ENCODE data around the gene TYK2. TPM values are rescaled to one million over a fixed set of nuclear protein-coding genes. Genes with fewer than 3 reads are reported as not detected.
"Not testable (repeated sequence)": the region's sequence is repeated elsewhere in the genome, so short reads cannot be mapped to it uniquely, and the experiment has no call there.

TYK2 gene
- total and polyA plus RNA-seq, 2 of the 13 experiments (the other 11 are each of a cell fraction or from before 2014, with no cell fraction given) = 38.8 to 60.1 TPM

DNA sequence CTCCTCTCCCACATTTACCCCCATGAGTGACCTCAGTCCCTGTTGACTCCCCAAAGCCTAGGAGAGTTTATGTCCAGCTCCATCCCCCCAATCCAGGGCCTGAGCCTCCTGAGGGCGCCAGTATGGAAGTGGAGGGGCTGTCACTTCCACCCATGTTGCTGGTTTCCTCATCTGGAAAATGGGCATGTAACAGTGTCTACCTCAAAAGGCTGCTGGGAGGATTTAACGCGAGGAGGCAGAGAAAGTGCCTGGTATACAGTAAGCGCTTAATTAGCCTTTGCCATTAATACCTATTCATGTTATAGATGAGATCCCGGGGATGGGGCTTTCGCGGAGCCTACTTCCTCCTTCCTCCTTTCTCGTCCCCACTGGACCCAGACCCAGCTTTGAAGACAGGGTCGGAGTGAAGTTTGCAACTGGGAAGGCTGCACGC is 476 bp downstream of the TYK2 start (continued):
- TF ChIP-seq, protein P1, sequence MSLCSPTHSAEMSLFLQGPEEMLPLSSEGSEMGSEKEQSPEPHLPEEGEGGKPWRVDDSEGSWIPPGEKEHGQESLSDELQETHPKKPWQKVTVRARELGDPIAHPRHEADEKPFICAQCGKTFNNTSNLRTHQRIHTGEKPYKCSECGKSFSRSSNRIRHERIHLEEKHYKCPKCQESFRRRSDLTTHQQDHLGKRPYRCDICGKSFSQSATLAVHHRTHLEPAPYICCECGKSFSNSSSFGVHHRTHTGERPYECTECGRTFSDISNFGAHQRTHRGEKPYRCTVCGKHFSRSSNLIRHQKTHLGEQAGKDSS (CRISPR knock-in tag; IDR thresholded peaks at IDR 0.05; ENCODE audit: borderline replicate concordance, low read depth) = 0 out of 2 replicates have a peak, but pooled peaks have one; percentile 4
- TF ChIP-seq ZNF550 (CRISPR knock-in tag; IDR thresholded peaks at IDR 0.05; ENCODE audit: borderline replicate concordance) = no peak
- TF ChIP-seq, protein P2, sequence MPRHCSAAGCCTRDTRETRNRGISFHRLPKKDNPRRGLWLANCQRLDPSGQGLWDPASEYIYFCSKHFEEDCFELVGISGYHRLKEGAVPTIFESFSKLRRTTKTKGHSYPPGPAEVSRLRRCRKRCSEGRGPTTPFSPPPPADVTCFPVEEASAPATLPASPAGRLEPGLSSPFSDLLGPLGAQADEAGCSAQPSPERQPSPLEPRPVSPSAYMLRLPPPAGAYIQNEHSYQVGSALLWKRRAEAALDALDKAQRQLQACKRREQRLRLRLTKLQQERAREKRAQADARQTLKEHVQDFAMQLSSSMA (CRISPR knock-in tag; IDR thresholded peaks at IDR 0.05) = 0 out of 2 replicates have a peak, but pooled peaks have one; percentile 38

DNA sequence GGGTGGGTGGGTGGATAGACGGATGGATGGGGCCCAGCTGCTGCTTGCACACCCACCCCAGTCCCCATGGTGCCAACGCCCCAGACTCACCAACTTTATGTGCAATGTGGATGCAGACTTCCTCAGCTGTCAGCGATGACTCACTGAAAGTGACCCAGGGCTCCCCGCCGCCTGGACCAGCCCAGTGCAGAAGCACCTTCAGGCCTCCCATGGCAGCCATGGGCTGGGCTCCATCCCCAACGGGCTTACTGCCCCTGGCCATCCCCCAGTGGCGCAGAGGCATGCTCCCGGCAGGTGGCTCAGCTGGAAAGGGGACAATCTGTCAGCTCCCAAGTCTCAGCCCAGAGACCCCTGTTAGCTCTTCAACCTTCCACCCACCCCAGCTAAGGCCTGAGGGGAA is 2.2 kb downstream of the TYK2 start:
- peaks cover 8% of the 10 kb centered on the region for H3K79me2 ChIP-seq (ENCODE audit: insufficient read depth, low read length)
- H3K4me2 ChIP-seq (ENCODE audit: low read depth, low read length) = no peak overlapping the region
- FAIRE-seq (no peak), ATAC-seq (no peak), DNase-seq (ENCODE audit: low spot score) (no peak)
- 100% methylated on average over 6 of the region's 8 CpGs for WGBS (ENCODE audit: low lambda C conversion rate)
- in situ Hi-C loops (cut with HindIII; ENCODE audit: extremely low pct_ligation_motif_present, low pct_unique_long_range_greater_than_20kb) = no loop called here
- intact Hi-C loops (cut with micrococcal nuclease; ENCODE audit: unreplicated experiment) = no loop called here
- peaks cover 5 to 9% of the 10 kb centered on the region in 2 experiments; a peak in 3 of 5 replicates for H3K36me3 ChIP-seq (replicated peaks in 1 of 2; ENCODE audit: control insufficient read depth in 1 of 2, insufficient read depth in 2 of 2, low read length in 2 of 2)
- H3K9me3 ChIP-seq (ENCODE audit: low read length) = no peaks in the 10 kb centered on the region
- no TSS peak for BruUV-seq (replicated peaks)
- H3K9ac ChIP-seq (ENCODE audit: insufficient read depth, low read depth, low read length) = no peak overlapping the region
- H3K4me3 ChIP-seq (replicated peaks in 1 of 3; ENCODE audit: insufficient read depth in 1 of 3, low read depth in 2 of 3, low read length in 3 of 3) = no peak overlapping the region
- peaks cover 21% of the 10 kb centered on the region for H3K4me1 ChIP-seq (ENCODE audit: insufficient read depth, low read length)
- no peak overlapping the region for H3K27ac ChIP-seq (ENCODE audit: extremely low read length, insufficient read depth, low read length)
- H4K20me1 ChIP-seq (ENCODE audit: insufficient read depth, low read length) = no peaks in the 10 kb centered on the region
- POLR2A ChIA-PET = no interaction called here
- CTCF ChIA-PET (ENCODE audit: low intra/inter-chr PET ratio, low total read pairs) = no interaction called here
- TF ChIP-seq CBX2 (IDR thresholded peaks at IDR 0.05; ENCODE audit: low read depth, low read length) (no peak), CBX2 (CRISPR knock-in tag; IDR thresholded peaks at IDR 0.05; ENCODE audit: low read depth) (no peak), SRF (IDR thresholded peaks at IDR 0.05; ENCODE audit: low read depth, low read length) (no peak), ONECUT2 (CRISPR knock-in tag; IDR thresholded peaks at IDR 0.05) (no peak), SMAD1 (CRISPR knock-in tag; IDR thresholded peaks at IDR 0.05; ENCODE audit: borderline replicate concordance, low read depth) (no peak), ZNF20 (CRISPR knock-in tag; IDR thresholded peaks at IDR 0.05) (no peak), SPEN (CRISPR knock-in tag; IDR thresholded peaks at IDR 0.05; ENCODE audit: low read depth) (no peak)
- TF ChIP-seq, protein P3, sequence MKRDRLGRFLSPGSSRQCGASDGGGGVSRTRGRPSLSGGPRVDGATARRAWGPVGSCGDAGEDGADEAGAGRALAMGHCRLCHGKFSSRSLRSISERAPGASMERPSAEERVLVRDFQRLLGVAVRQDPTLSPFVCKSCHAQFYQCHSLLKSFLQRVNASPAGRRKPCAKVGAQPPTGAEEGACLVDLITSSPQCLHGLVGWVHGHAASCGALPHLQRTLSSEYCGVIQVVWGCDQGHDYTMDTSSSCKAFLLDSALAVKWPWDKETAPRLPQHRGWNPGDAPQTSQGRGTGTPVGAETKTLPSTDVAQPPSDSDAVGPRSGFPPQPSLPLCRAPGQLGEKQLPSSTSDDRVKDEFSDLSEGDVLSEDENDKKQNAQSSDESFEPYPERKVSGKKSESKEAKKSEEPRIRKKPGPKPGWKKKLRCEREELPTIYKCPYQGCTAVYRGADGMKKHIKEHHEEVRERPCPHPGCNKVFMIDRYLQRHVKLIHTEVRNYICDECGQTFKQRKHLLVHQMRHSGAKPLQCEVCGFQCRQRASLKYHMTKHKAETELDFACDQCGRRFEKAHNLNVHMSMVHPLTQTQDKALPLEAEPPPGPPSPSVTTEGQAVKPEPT (CRISPR knock-in tag; IDR thresholded peaks at IDR 0.05; ENCODE audit: low read depth) = no peak
- TF ChIP-seq, protein P4, sequence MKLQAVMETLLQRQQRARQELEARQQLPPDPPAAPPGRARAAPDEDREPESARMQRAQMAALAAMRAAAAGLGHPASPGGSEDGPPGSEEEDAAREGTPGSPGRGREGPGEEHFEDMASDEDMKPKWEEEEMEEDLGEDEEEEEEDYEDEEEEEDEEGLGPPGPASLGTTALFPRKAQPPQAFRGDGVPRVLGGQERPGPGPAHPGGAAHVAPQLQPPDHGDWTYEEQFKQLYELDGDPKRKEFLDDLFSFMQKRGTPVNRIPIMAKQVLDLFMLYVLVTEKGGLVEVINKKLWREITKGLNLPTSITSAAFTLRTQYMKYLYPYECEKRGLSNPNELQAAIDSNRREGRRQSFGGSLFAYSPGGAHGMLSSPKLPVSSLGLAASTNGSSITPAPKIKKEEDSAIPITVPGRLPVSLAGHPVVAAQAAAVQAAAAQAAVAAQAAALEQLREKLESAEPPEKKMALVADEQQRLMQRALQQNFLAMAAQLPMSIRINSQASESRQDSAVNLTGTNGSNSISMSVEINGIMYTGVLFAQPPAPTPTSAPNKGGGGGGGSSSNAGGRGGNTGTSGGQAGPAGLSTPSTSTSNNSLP (IDR thresholded peaks at IDR 0.05; ENCODE audit: low read depth, low read length) = no peak
- no peaks in the 10 kb centered on the region; a peak in 1 of 5 replicates for H3K27me3 ChIP-seq (ENCODE audit: control insufficient read depth in 1 of 2, insufficient read depth in 2 of 2, low read length in 2 of 2)
- no peak overlapping the region for H2AFZ ChIP-seq (ENCODE audit: low read length)

DNA sequence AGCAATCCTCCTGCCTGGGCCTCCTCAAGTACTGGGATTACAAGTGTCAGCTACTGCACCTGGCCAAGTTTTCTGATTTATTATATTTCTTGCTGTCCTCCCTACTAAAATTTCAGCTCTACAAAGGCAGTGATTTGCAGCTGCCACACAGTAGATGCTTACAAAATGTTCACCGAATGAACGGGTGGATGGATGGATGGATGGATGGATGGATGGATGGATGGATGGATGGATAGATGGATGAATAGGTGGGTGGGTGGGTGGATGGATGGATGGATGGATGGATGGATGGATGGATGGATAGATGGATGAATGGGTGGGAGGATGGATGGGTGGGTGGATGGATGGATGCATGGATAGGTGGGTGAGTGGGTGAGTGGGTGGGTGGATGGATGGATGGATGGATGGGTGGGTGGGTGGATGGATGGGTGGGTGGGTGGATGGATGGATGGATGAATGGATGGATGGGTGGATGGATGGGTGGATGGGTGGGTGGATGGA is 3.2 kb downstream of the TYK2 start:
- CTCF ChIA-PET (ENCODE audit: low intra/inter-chr PET ratio, low total read pairs) = not testable (repeated sequence)

More for the DNA sequence above, 3.2 kb downstream of the TYK2 start:
- BruUV-seq (replicated peaks); H4K20me1 ChIP-seq (ENCODE audit: insufficient read depth, low read length); H3K27me3 ChIP-seq (ENCODE audit: control insufficient read depth in 1 of 2, insufficient read depth in 2 of 2, low read length in 2 of 2); DNase-seq (ENCODE audit: low spot score); H3K9me3 ChIP-seq (ENCODE audit: low read length); H3K4me2 ChIP-seq (ENCODE audit: low read depth, low read length); H3K4me3 ChIP-seq (replicated peaks in 1 of 3; ENCODE audit: insufficient read depth in 1 of 3, low read depth in 2 of 3, low read length in 3 of 3); H3K9ac ChIP-seq (ENCODE audit: insufficient read depth, low read depth, low read length); intact Hi-C loops (cut with micrococcal nuclease; ENCODE audit: unreplicated experiment); POLR2A ChIA-PET; H3K79me2 ChIP-seq (ENCODE audit: insufficient read depth, low read length); ATAC-seq; in situ Hi-C loops (cut with HindIII; ENCODE audit: extremely low pct_ligation_motif_present, low pct_unique_long_range_greater_than_20kb); H3K27ac ChIP-seq (ENCODE audit: extremely low read length, insufficient read depth, low read length); FAIRE-seq; H2AFZ ChIP-seq (ENCODE audit: low read length); H3K36me3 ChIP-seq (replicated peaks in 1 of 2; ENCODE audit: control insufficient read depth in 1 of 2, insufficient read depth in 2 of 2, low read length in 2 of 2): not testable (repeated sequence)
- WGBS (ENCODE audit: low lambda C conversion rate) = 99% methylated on average over 2 of the region's 2 CpGs
- H3K4me1 ChIP-seq (ENCODE audit: insufficient read depth, low read length) = peaks cover 15% of the 10 kb centered on the region
